ENCODE data around the gene MAP3K3.

MAP3K3 gene

DNA sequence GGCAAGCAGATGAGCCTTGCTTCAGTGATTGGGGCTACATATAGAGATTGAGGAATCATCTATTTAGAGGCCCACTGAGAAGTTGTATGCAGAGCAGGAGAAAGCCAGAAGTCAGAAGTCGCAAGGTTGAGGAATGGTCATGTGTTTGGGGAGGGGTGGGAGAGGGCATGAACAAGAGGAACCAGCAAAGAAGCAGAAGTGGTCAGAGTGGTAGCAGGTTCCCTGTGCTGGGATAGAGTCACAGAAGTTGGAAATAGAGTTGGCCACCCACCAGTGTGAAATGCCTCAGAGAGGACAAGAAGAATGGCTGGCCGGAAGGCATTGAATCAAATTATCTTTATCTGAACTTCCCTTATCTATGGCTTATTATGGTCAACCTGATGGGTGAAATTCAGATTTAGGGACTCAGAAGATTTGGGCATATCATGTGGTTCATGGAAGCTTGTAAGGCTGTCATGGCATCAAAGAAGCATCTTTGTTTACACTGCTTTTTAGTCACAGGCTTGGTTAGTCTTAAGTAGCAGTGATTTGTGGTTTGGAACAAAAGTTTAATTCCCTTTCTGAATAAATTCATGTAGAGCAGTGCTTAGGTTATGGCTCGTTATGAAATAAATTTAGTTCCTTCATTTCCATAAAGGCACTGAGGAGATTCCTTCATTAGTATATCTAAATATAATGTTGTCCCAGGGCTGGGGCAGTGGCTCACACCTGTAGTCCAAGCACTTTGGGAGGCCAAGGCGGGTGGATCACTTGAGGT lies 19.7 kb downstream of the MAP3K3 start:
- Histone ChIP-seq H3K9me3 (ENCODE audit: insufficient read depth, low read depth, low read length) (no peaks in the 10 kb centered on the region), H4K20me1 (ENCODE audit: insufficient read depth, low read length, poor library complexity, severe bottlenecking) (no peaks in the 10 kb centered on the region), H3K4me1 (ENCODE audit: insufficient read depth, low read length, poor library complexity, severe bottlenecking) (no peaks in the 10 kb centered on the region), H2AFZ (ENCODE audit: low read length) (no peak overlapping the region), H3F3A (ENCODE audit: low read depth) (no peaks in the 10 kb centered on the region), H3K9ac (ENCODE audit: low read depth, low read length, poor library complexity, severe bottlenecking) (no peak overlapping the region), H3K4me3 (ENCODE audit: low read length, poor library complexity, severe bottlenecking) (no peak overlapping the region), H3K9me2 (replicated peaks; ENCODE audit: low read depth, low read length) (no peaks in the 10 kb centered on the region), H3K36me3 (ENCODE audit: insufficient read depth, low read length) (peaks cover 21% of the 10 kb centered on the region; the same call in 1 of the 2 replicates), H3K79me2 (ENCODE audit: insufficient read depth, low read length) (no peaks in the 10 kb centered on the region), H3K4me2 (ENCODE audit: low read depth, low read length, poor library complexity, severe bottlenecking) (no peak overlapping the region), H3K27me3 (ENCODE audit: insufficient read depth, low read length, poor library complexity, severe bottlenecking) (no peaks in the 10 kb centered on the region)
- TF ChIP-seq EZH2phosphoT487 (IDR thresholded peaks at IDR 0.05; ENCODE audit: borderline replicate concordance) = no peak
- TF ChIP-seq, protein P1, sequence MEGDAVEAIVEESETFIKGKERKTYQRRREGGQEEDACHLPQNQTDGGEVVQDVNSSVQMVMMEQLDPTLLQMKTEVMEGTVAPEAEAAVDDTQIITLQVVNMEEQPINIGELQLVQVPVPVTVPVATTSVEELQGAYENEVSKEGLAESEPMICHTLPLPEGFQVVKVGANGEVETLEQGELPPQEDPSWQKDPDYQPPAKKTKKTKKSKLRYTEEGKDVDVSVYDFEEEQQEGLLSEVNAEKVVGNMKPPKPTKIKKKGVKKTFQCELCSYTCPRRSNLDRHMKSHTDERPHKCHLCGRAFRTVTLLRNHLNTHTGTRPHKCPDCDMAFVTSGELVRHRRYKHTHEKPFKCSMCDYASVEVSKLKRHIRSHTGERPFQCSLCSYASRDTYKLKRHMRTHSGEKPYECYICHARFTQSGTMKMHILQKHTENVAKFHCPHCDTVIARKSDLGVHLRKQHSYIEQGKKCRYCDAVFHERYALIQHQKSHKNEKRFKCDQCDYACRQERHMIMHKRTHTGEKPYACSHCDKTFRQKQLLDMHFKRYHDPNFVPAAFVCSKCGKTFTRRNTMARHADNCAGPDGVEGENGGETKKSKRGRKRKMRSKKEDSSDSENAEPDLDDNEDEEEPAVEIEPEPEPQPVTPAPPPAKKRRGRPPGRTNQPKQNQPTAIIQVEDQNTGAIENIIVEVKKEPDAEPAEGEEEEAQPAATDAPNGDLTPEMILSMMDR (conservative IDR thresholded peaks at IDR 0.05; ENCODE audit: low read length) = no peak

DNA sequence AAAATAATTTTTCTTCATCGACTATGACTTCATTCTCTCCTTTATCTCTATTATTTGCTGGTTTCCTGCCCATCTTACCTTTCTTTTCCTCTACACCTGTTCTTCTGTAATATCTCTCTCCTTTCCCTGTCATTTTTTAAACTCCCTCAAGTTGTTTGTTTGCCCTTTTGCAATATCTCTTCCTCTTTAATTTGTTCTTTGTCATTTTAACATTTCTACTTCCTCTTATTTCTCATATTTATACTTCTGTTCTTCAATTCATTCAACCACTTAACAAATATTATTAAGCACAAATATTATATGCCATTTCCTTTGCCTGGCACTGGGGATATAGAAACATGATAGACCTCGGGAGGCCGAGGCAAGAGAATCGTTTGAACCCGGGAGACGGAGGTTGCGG lies 22.6 kb downstream of the MAP3K3 start:
- TF ChIP-seq, protein P1 (conservative IDR thresholded peaks at IDR 0.05; ENCODE audit: low read length) = no peak
- TF ChIP-seq EZH2phosphoT487 (IDR thresholded peaks at IDR 0.05; ENCODE audit: borderline replicate concordance) = no peak
- no peak overlapping the region for H3K4me2 ChIP-seq (ENCODE audit: low read depth, low read length, poor library complexity, severe bottlenecking)

GRCh38 chr17:63645775-63646487 lies 23.7 kb downstream of the MAP3K3 start:
- Histone ChIP-seq H3K9ac (ENCODE audit: low read depth, low read length, poor library complexity, severe bottlenecking) (no peak overlapping the region), H3K27me3 (ENCODE audit: insufficient read depth, low read length, poor library complexity, severe bottlenecking) (no peaks in the 10 kb centered on the region), H3F3A (ENCODE audit: low read depth) (peaks cover 2% of the 10 kb centered on the region; the same call in 1 of the 2 replicates), H4K20me1 (ENCODE audit: insufficient read depth, low read length, poor library complexity, severe bottlenecking) (no peaks in the 10 kb centered on the region), H3K9me3 (ENCODE audit: insufficient read depth, low read depth, low read length) (no peaks in the 10 kb centered on the region), H3K4me3 (ENCODE audit: low read length, poor library complexity, severe bottlenecking) (no peak overlapping the region), H3K9me2 (replicated peaks; ENCODE audit: low read depth, low read length) (no peaks in the 10 kb centered on the region), H3K4me1 (ENCODE audit: insufficient read depth, low read length, poor library complexity, severe bottlenecking) (peaks cover 4% of the 10 kb centered on the region), H2AFZ (ENCODE audit: low read length) (no peak overlapping the region), H3K4me2 (ENCODE audit: low read depth, low read length, poor library complexity, severe bottlenecking) (no peak overlapping the region), H3K79me2 (ENCODE audit: insufficient read depth, low read length) (no peaks in the 10 kb centered on the region), H3K36me3 (ENCODE audit: insufficient read depth, low read length) (peaks cover 20% of the 10 kb centered on the region; the same call in 1 of the 2 replicates)
- no peak for TF ChIP-seq EZH2phosphoT487 (IDR thresholded peaks at IDR 0.05; ENCODE audit: borderline replicate concordance)
- TF ChIP-seq, protein P1 (conservative IDR thresholded peaks at IDR 0.05; ENCODE audit: low read length) = no peak

More for the DNA sequence above, 22.6 kb downstream of the MAP3K3 start:
- H3K9ac ChIP-seq (ENCODE audit: low read depth, low read length, poor library complexity, severe bottlenecking) = no peak overlapping the region
- peaks cover 1% of the 10 kb centered on the region; the same call in 1 of the 2 replicates for H3F3A ChIP-seq (ENCODE audit: low read depth)
- H3K79me2 ChIP-seq (ENCODE audit: insufficient read depth, low read length) = no peaks in the 10 kb centered on the region
- H3K36me3 ChIP-seq (ENCODE audit: insufficient read depth, low read length) = peaks cover 25% of the 10 kb centered on the region; the same call in 1 of the 2 replicates
- no peak overlapping the region for H3K4me3 ChIP-seq (ENCODE audit: low read length, poor library complexity, severe bottlenecking)
- H3K9me3 ChIP-seq (ENCODE audit: insufficient read depth, low read depth, low read length) = no peaks in the 10 kb centered on the region
- H3K27me3 ChIP-seq (ENCODE audit: insufficient read depth, low read length, poor library complexity, severe bottlenecking) = no peaks in the 10 kb centered on the region
- no peaks in the 10 kb centered on the region for H3K9me2 ChIP-seq (replicated peaks; ENCODE audit: low read depth, low read length)
- peaks cover 2% of the 10 kb centered on the region for H3K4me1 ChIP-seq (ENCODE audit: insufficient read depth, low read length, poor library complexity, severe bottlenecking)
- H4K20me1 ChIP-seq (ENCODE audit: insufficient read depth, low read length, poor library complexity, severe bottlenecking) = no peaks in the 10 kb centered on the region
- H2AFZ ChIP-seq (ENCODE audit: low read length) = no peak overlapping the region

All from Loucy (cell line).